Measurements from ENCODE around the gene GPR83.
"Not testable (repeated sequence)": the region's sequence is repeated elsewhere in the genome, so short reads cannot be mapped to it uniquely, and the experiment has no call there.

Gene GPR83

GRCh38 chr11:94400839-94401772 is at the start of gene GPR83:
TSS of gene GPR83 (minus strand) at chr11:94401419. CDS start at chr11:94401247, 172 bp downstream.
- no peak for DNase-seq (ENCODE audit: low read depth)

GRCh38 chr11:94450048-94450447 is 48.8 kb upstream of the GPR83 start:
- no peak for DNase-seq (ENCODE audit: low read depth)

- DNase-seq (ENCODE audit: low read depth): no peak
Measured at GRCh38 chr11:94449437-94449836, 48.2 kb upstream of the GPR83 start.

- no peak for DNase-seq (ENCODE audit: low read depth)
Measured at GRCh38 chr11:94449029-94449428, 47.8 kb upstream of the GPR83 start.

GRCh38 chr11:94447149-94447548 is 45.9 kb upstream of the GPR83 start:
- DNase-seq (ENCODE audit: low read depth): no peak

GRCh38 chr11:94445641-94446040 is 44.4 kb upstream of the GPR83 start:
- no peak for DNase-seq (ENCODE audit: low read depth)

- no peak for DNase-seq (ENCODE audit: low read depth)
Measured at GRCh38 chr11:94433049-94433448, 31.8 kb upstream of the GPR83 start.

GRCh38 chr11:94424662-94425061 is 23.4 kb upstream of the GPR83 start:
- no peak for DNase-seq (ENCODE audit: low read depth)

GRCh38 chr11:94424011-94424410 is 22.8 kb upstream of the GPR83 start:
- no peak for DNase-seq (ENCODE audit: low read depth)

- DNase-seq (ENCODE audit: low read depth): no peak
Measured at GRCh38 chr11:94423507-94423906, 22.3 kb upstream of the GPR83 start.

- DNase-seq (ENCODE audit: low read depth): no peak
Measured at GRCh38 chr11:94418123-94418765, 17.0 kb upstream of the GPR83 start.

- no peak for DNase-seq (ENCODE audit: low read depth)
Measured at GRCh38 chr11:94417386-94417987, 16.3 kb upstream of the GPR83 start.

GRCh38 chr11:94405062-94405833 is 4.0 kb upstream of the GPR83 start:
- DNase-seq (ENCODE audit: low read depth): no peak

GRCh38 chr11:94402355-94402754 is 1.1 kb upstream of the GPR83 start:
- DNase-seq (ENCODE audit: low read depth): no peak

- DNase-seq (ENCODE audit: low read depth): no peak
Measured at GRCh38 chr11:94401773-94402265, 600 bp upstream of the GPR83 start.

GRCh38 chr11:94400457-94400838 is 771 bp downstream of the GPR83 start:
- DNase-seq (ENCODE audit: low read depth): no peak

- no peak for DNase-seq (ENCODE audit: low read depth)
Measured at GRCh38 chr11:94400050-94400449, 1.2 kb downstream of the GPR83 start.

GRCh38 chr11:94398101-94398500 is 3.1 kb downstream of the GPR83 start:
- DNase-seq (ENCODE audit: low read depth): no peak

- no peak for DNase-seq (ENCODE audit: low read depth)
Measured at GRCh38 chr11:94396282-94396681, 4.9 kb downstream of the GPR83 start.

- not testable (repeated sequence) for DNase-seq (ENCODE audit: low read depth)
Measured at GRCh38 chr11:94391937-94392336, 9.3 kb downstream of the GPR83 start.

- DNase-seq (ENCODE audit: low read depth): no peak
Measured at GRCh38 chr11:94379613-94380012, 21.6 kb downstream of the GPR83 start.

- DNase-seq (ENCODE audit: low read depth): no peak
Measured at GRCh38 chr11:94376841-94377240, 24.4 kb downstream of the GPR83 start.

All from HS-27A (cell line).